BLaER1 treated with 17β-estradiol and CSF1 and Interleukin-3, amounts not matched to agents 10 nM and 100 nM (cell line): ENCODE data around the gene NLGN1.
"Not testable (repeated sequence)": the region's sequence is repeated elsewhere in the genome, so short reads cannot be mapped to it uniquely, and the experiment has no call there.

Source experiments
- H3K27ac ChIP-seq, 11 experiments: shearing (Covaris generic); formaldehyde crosslinking; 2 replicates each; pipeline ENCODE4 v1.8.1; 2022
- H3K27me3 ChIP-seq, 11 experiments: shearing (Covaris generic); formaldehyde crosslinking; 2 replicates each; pipeline ENCODE4 v1.8.1; 2022
- H3K36me3 ChIP-seq, 11 experiments: shearing (Covaris generic); formaldehyde crosslinking; 2 replicates each; pipeline ENCODE4 v1.8.1; 2022
- H3K4me1 ChIP-seq, 10 experiments: shearing (Covaris generic); formaldehyde crosslinking; 2 replicates each; pipeline ENCODE4 v1.8.1; 2022
- H3K4me2 ChIP-seq, 11 experiments: shearing (Covaris generic); formaldehyde crosslinking; 2 replicates each; pipeline ENCODE4 v1.8.1; 2022
- H3K4me3 ChIP-seq, 10 experiments: shearing (Covaris generic); formaldehyde crosslinking; 2 replicates each; pipeline ENCODE4 v1.8.1; 2022
- H3K9ac ChIP-seq, 11 experiments: shearing (Covaris generic); formaldehyde crosslinking; 2 replicates each; pipeline ENCODE4 v1.8.1; 2022
- H3K9me3 ChIP-seq, 11 experiments: shearing (Covaris generic); formaldehyde crosslinking; replicated peaks in 1 of 11; 2 replicates each; pipeline ENCODE4 v1.8.1; 2022
- H4K20me1 ChIP-seq, 11 experiments: shearing (Covaris generic); formaldehyde crosslinking; 2 replicates each; pipeline ENCODE4 v1.8.1; 2022
- Cebpa-rat ChIP-seq, 11 experiments: shearing (Covaris generic); IDR thresholded peaks; 2 replicates each; pipeline ENCODE4 v1.8.1; 2022

Gene NLGN1

DNA sequence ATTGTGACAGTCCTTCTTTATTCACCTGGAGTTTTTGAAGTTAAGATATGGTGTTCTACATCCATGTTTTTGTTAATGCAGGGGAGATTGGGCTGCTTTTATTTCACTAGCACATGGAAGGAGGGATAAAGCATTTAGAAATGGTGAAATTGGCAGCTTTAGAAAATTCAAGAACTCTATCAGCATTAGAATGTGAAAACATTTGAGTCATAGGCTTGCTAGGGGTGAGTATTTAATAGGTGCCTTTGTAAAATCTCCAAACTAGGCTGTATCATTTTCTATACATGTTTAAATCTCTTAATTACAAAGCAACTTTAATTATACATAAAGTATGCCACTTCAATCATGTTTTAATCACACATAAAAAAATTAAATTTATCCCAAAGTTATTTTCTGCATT, 12.9 kb downstream of the NLGN1 start:
- Histone ChIP-seq H3K4me2 (no peak overlapping the region), H3K9ac (no peak overlapping the region), H3K27ac (no peak overlapping the region), H3K9me3 (no peaks in the 10 kb centered on the region), H3K4me3 (no peak overlapping the region), H3K36me3 (no peaks in the 10 kb centered on the region), H3K27me3 (no peaks in the 10 kb centered on the region), H3K4me1 (no peaks in the 10 kb centered on the region), H4K20me1 (no peaks in the 10 kb centered on the region)
- TF ChIP-seq Cebpa-rat (IDR thresholded peaks at IDR 0.05), result no peak

DNA sequence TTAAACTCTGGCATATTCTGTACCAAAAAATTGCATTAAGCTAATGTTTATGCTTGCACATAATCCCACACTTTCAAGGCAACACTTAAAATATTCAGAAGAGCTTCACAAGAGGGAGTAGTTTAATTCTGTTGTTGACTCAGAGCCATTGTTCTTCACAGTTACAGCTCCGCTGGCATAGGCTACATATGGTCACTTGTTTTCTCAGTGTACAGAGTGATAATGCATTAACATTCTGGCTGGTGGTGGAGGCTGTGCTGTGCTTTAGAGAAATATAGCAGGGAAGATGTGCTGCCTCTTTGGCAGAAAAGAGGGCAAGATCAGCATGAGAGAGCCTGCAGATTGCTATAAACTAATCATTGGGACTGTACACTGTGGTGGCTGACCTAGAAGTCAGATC, 13.3 kb downstream of the NLGN1 start:
- Histone ChIP-seq H3K9me3 (no peaks in the 10 kb centered on the region), H3K4me3 (no peak overlapping the region), H3K4me2 (no peak overlapping the region), H3K36me3 (no peaks in the 10 kb centered on the region), H3K27ac (no peak overlapping the region), H3K9ac (no peak overlapping the region), H3K27me3 (no peaks in the 10 kb centered on the region), H4K20me1 (no peaks in the 10 kb centered on the region), H3K4me1 (no peaks in the 10 kb centered on the region)
- TF ChIP-seq Cebpa-rat (IDR thresholded peaks at IDR 0.05), result no peak

DNA sequence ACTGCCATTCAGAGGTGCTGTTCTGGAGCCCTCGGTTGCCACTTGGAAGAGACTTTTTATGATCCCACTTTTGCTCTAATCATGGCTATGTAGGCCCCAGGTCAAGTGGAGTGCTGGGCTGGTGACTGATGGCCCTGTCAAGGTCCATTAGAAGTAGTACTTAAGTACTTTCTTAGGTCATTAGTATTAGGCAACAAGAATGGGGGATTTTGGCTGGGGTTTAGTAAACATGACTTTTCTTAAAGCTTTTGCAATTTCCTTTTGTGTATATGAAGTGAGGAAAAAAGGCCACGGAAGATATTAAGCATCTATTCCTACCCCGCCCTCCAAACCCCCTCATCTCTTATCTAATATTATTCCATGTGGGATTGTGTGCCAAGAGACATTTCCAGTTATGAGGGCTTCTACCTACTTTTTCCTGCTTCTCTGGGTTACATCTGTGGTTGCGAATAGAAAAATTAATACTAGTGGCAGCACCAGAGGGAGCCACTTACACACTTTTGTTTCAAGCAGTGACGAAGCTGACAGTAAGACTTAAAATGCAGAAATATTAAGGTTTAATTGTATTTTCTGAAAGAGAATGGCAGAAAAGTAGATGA, 13.9 kb downstream of the NLGN1 start:
- TF ChIP-seq Cebpa-rat (IDR thresholded peaks at IDR 0.05), result no peak
- H3K9ac ChIP-seq, result no peak overlapping the region
- H3K4me2 ChIP-seq, result no peak overlapping the region
- H3K36me3 ChIP-seq, result no peaks in the 10 kb centered on the region
- H3K27me3 ChIP-seq, result no peaks in the 10 kb centered on the region
- no peaks in the 10 kb centered on the region for H3K9me3 ChIP-seq
- H3K27ac ChIP-seq, result no peak overlapping the region
- no peak overlapping the region for H3K4me3 ChIP-seq
- no peaks in the 10 kb centered on the region for H4K20me1 ChIP-seq
- no peaks in the 10 kb centered on the region for H3K4me1 ChIP-seq

DNA sequence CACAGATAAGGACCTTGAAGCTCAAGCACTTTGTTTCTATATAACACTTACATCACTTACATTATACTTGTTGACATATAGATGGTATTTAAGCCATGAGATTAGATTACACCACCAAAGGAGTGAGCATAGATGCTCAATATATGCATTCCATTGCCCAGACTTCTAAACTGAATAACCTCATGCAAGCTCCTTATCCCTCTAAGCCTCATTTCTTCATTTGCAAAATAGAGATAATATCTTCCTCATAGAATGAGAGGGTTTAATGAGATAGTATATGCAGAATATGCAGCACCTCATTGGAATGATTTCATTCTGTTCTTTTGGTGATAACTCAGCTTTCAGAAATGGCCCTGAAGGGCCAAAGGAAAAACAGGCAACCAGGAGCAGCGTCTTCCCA, 18.5 kb downstream of the NLGN1 start:
- no peak overlapping the region for H3K4me2 ChIP-seq
- no peaks in the 10 kb centered on the region for H3K4me1 ChIP-seq
- H4K20me1 ChIP-seq, result no peaks in the 10 kb centered on the region
- no peaks in the 10 kb centered on the region for H3K36me3 ChIP-seq
- no peak for TF ChIP-seq Cebpa-rat (IDR thresholded peaks at IDR 0.05)
- no peak overlapping the region for H3K9ac ChIP-seq
- H3K4me3 ChIP-seq, result no peak overlapping the region
- H3K27me3 ChIP-seq, result no peaks in the 10 kb centered on the region
- no peaks in the 10 kb centered on the region for H3K9me3 ChIP-seq
- no peak overlapping the region for H3K27ac ChIP-seq

DNA sequence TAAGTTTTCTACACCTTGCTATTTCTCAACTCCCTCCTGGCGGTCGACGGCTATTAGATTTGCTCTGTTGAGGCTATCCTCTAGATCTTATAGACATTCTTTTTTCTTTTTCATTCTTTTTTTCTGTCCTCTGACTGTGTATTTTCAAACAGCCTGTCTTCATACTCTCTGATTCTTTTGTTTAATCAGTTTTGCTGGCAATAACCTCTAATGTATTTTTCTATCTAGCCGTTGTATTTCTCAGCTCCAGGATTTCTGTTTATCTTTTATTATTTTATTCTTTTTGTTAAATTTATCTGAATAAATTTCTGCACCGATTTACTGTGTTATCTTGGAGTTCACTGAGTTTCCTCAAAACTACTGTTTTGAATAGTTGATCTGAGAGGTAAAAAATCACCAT, 31.5 kb downstream of the NLGN1 start:
- no peaks in the 10 kb centered on the region for H3K36me3 ChIP-seq
- H3K27ac ChIP-seq, result no peak overlapping the region
- no peak overlapping the region for H3K4me3 ChIP-seq
- no peak overlapping the region for H3K9ac ChIP-seq
- H3K9me3 ChIP-seq, result peaks cover 15 to 22% (median 18%) of the 10 kb centered on the region in 11 experiments
- no peak for TF ChIP-seq Cebpa-rat (IDR thresholded peaks at IDR 0.05)
- H3K4me2 ChIP-seq, result no peak overlapping the region
- no peaks in the 10 kb centered on the region for H4K20me1 ChIP-seq
- no peaks in the 10 kb centered on the region for H3K4me1 ChIP-seq
- no peaks in the 10 kb centered on the region for H3K27me3 ChIP-seq

DNA sequence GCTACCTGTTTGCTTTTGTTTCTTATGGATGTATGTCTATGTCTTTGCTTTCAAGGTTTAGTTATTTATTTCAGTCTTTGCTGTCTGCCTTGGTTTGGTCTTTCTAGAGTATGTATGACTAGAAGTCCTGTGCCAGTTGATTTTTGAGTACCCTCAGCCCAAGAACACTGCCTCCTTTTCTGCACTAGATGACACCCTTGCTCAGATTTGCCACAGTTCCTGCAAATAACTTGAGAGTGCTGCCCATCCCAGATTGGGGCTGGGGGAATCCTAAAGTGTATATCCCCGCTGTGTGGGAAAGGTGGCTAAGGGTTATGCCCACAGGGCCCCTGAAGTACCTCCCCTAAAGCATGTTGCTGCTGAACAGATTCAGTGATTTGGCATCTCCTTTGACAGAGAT, 32.0 kb downstream of the NLGN1 start:
- no peak overlapping the region for H3K4me2 ChIP-seq

DNA sequence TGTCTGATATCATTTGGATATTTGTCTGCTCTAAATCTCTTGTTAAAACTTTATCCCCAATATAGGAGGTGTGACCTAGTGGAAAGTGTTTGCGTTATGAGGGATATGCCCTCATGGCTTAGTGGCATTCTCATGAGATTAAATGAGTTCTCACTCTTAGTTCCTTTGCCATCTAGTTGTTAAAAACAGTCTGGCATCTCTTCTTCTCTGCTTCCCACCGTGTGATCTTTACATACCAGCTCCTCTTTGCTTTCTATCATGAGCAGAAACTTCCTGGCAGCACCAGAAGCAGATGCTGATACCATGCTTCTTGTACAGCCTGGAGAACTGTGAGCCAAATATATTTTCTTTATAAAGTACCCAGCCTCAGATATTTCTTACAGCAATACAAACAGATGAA, 33.0 kb downstream of the NLGN1 start:
- peaks cover 0 to 12% (median 6%) of the 10 kb centered on the region in 10 experiments; a peak in 12 of 20 replicates for H3K4me1 ChIP-seq
- H3K4me3 ChIP-seq, result no peak overlapping the region
- no peak overlapping the region for H3K9ac ChIP-seq
- no peak overlapping the region for H3K4me2 ChIP-seq
- H3K9me3 ChIP-seq, result peaks cover 15 to 22% (median 18%) of the 10 kb centered on the region in 11 experiments
- no peak for TF ChIP-seq Cebpa-rat (IDR thresholded peaks at IDR 0.05)
- no peaks in the 10 kb centered on the region for H3K27me3 ChIP-seq
- H4K20me1 ChIP-seq, result no peaks in the 10 kb centered on the region
- no peak overlapping the region for H3K27ac ChIP-seq
- H3K36me3 ChIP-seq, result no peaks in the 10 kb centered on the region

More for the DNA sequence above, 32.0 kb downstream of the NLGN1 start:
- TF ChIP-seq Cebpa-rat (IDR thresholded peaks at IDR 0.05), result no peak
- Histone ChIP-seq H3K9ac (no peak overlapping the region), H3K27me3 (no peaks in the 10 kb centered on the region), H3K4me1 (peaks cover 0 to 1% (median under 1%) of the 10 kb centered on the region in 10 experiments; a peak in 6 of 20 replicates), H4K20me1 (no peaks in the 10 kb centered on the region), H3K9me3 (peaks cover 15 to 22% (median 18%) of the 10 kb centered on the region in 11 experiments), H3K36me3 (no peaks in the 10 kb centered on the region), H3K4me3 (no peak overlapping the region), H3K27ac (no peak overlapping the region)

DNA sequence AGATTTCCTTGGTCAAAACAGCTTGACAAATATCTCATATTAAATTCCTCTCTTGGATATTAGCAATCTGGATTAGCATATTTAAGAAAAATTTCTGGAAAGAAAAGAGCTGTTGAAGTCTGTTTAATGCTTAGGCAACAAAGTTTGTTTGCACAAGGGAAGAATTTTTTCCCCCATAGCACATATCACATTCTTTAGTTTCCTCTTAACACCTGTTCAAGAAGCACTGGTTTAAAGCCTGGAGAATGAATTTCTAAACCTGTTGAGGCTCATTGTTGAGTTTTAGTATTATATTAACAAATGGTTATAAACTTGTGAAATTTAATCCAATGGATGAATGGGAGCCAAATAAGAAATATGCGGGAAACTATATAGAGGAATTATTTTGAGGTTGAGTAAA, 41.5 kb downstream of the NLGN1 start:
- Histone ChIP-seq H3K27me3 (no peaks in the 10 kb centered on the region), H3K4me3 (no peak overlapping the region), H3K4me1 (peaks cover 0 to 12% (median 6%) of the 10 kb centered on the region in 10 experiments; a peak in 12 of 20 replicates), H3K4me2 (no peak overlapping the region), H3K36me3 (no peaks in the 10 kb centered on the region), H4K20me1 (no peaks in the 10 kb centered on the region), H3K27ac (no peak overlapping the region), H3K9ac (no peak overlapping the region), H3K9me3 (no peaks in the 10 kb centered on the region)
- no peak for TF ChIP-seq Cebpa-rat (IDR thresholded peaks at IDR 0.05)

DNA sequence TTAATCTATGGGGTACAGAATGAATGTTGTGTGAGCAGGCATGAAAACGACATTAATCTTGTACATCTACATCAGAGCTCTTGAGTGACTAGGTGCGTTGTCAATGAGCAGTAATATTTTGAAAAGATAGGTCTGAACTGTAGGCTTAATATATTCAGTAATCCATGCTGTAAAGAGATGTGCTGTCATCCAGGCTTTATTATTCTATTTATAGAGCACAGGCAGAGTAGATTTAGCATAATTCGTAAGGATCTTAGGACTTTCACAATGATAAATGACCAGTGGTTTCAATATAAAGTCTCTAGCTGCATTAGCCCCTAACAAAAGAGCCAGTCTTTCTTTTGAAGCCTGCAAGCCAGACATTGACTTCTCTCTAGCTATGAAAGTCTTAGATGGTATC, 43.0 kb downstream of the NLGN1 start:
- Histone ChIP-seq H4K20me1 (no peaks in the 10 kb centered on the region), H3K27ac (no peak overlapping the region), H3K4me2 (no peak overlapping the region), H3K4me1 (peaks cover 0 to 1% (median 0%) of the 10 kb centered on the region in 10 experiments; a peak in 2 of 20 replicates), H3K36me3 (no peaks in the 10 kb centered on the region), H3K9me3 (no peaks in the 10 kb centered on the region), H3K9ac (no peak overlapping the region), H3K4me3 (no peak overlapping the region), H3K27me3 (no peaks in the 10 kb centered on the region)
- TF ChIP-seq Cebpa-rat (IDR thresholded peaks at IDR 0.05), result no peak

DNA sequence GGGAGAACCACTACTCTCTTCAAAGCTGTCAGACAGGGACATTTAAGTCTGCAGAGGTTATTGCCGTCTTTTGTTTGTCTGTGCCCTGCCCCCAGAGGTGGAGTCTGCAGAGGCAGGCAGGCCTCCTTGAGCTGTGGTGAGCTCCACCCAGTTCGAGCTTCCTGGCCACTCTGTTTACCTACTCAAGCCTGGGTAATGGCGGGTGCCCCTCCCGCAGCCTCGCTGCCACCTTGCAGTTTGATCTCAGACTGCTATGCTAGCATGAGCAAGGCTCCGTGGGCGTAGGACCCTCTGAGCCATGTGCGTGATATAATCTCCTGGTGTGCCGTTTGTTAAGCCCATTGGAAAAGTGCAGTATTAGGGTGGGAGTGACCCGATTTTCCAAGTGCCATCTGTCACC, 54.0 kb downstream of the NLGN1 start:
- H3K4me1 ChIP-seq, H3K9ac ChIP-seq, H3K4me2 ChIP-seq, H3K27me3 ChIP-seq, H3K27ac ChIP-seq, H3K4me3 ChIP-seq, H3K36me3 ChIP-seq, H4K20me1 ChIP-seq: not testable (repeated sequence)
- H3K9me3 ChIP-seq, result peaks cover 0 to 18% (median 6%) of the 10 kb centered on the region in 11 experiments; a peak in 8 of 22 replicates
